Activated CD4-positive, alpha-beta T cell treated with anti-CD3 and anti-CD28 coated beads, Interleukin-2, amount 10 ng/mL, durations not matched to agents 7 days and 5 days (primary cell): ENCODE results near the gene FAM193A. TPM values are rescaled to one million over a fixed set of nuclear protein-coding genes. Genes with fewer than 3 reads are reported as not detected.
A peak's percentile ranks its signal among the peaks of the same experiment; 100 is the strongest.
"Not testable (repeated sequence)": the region's sequence is repeated elsewhere in the genome, so short reads cannot be mapped to it uniquely, and the experiment has no call there.

ENCODE experiments used
- CTCF ChIA-PET: fragments of 350-600 bp; sonication (Branson Sonifier 250); formaldehyde crosslinking; loops from one replicate; lab custom pipeline; 2021; ENCODE audit warnings: antibody characterized with exemption; lab: Charles Lee
- POLR2A ChIA-PET: fragments of 350-600 bp; sonication (Branson Sonifier 250); formaldehyde crosslinking; loops from one replicate; lab custom pipeline; 2021; ENCODE audit warnings: antibody characterized with exemption; lab: Charles Lee
- DNase-seq: peaks from one replicate; pipeline ENCODE4 v3.0.0-alpha.2; 2020
- H3K27ac Mint-ChIP-seq: one replicate; pipeline ENCODE4 v1.8.0; 2021; ENCODE audit warnings: mild to moderate bottlenecking, moderate library complexity, mixed read lengths
- H3K27me3 Mint-ChIP-seq: one replicate; pipeline ENCODE4 v1.8.0; 2021; ENCODE audit warnings: mixed read lengths
- H3K36me3 Mint-ChIP-seq: one replicate; pipeline ENCODE4 v1.8.0; 2021; ENCODE audit warnings: low read depth, mixed read lengths
- H3K4me1 Mint-ChIP-seq: one replicate; pipeline ENCODE4 v1.8.0; 2021; ENCODE audit warnings: mixed read lengths
- H3K4me3 Mint-ChIP-seq: one replicate; pipeline ENCODE4 v1.8.0; 2021; ENCODE audit warnings: mild to moderate bottlenecking, moderate library complexity, mixed read lengths
- H3K9me3 Mint-ChIP-seq: one replicate; pipeline ENCODE4 v1.8.0; 2021; ENCODE audit warnings: mixed read lengths
- total RNA-seq, 2 experiments: library from RNA; stranded (reverse); gene quantifications; one replicate each; pipeline ENCODE4 v1.2.3, GENCODE V29; 2021

Gene FAM193A
- total RNA-seq, 2 experiments from 2014 or later = 33.2 to 35.5 TPM

DNA sequence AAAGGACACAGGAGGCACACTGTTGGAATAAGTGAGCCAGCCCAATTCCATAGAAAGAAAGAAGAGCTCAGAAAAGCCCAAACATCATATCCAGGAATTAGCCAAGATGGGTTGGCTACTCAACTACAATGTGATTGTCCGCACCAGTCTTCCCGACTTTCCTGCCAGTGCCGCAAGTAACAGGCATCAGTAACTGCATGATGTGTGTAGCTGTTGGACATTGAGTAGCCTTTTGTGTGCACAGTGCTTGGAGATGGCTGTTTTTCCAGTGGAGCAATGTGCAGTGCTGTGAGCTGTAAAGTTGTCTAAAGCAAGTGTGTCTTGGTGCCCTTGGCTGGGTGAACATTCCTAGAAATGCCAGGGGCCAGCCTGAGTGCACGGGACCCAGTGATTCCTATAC, 29.2 kb upstream of the FAM193A start:
- CTCF ChIA-PET = interaction anchor here (1.4 to 1.6 kb wide), 2 partner anchors 12 to 17 kb away, joined by 3 to 6 read pairs; no protein-coding TSS in a partner anchor
- no peak overlapping the region for H3K27ac Mint-ChIP-seq
- H3K4me1 Mint-ChIP-seq = peaks cover 13% of the 10 kb centered on the region
- H3K4me3 Mint-ChIP-seq = no peak overlapping the region
- no peaks in the 10 kb centered on the region for H3K9me3 Mint-ChIP-seq
- DNase-seq = no peak
- H3K27me3 Mint-ChIP-seq = no peaks in the 10 kb centered on the region
- H3K36me3 Mint-ChIP-seq = peaks cover 34% of the 10 kb centered on the region
- POLR2A ChIA-PET = no interaction called here

DNA sequence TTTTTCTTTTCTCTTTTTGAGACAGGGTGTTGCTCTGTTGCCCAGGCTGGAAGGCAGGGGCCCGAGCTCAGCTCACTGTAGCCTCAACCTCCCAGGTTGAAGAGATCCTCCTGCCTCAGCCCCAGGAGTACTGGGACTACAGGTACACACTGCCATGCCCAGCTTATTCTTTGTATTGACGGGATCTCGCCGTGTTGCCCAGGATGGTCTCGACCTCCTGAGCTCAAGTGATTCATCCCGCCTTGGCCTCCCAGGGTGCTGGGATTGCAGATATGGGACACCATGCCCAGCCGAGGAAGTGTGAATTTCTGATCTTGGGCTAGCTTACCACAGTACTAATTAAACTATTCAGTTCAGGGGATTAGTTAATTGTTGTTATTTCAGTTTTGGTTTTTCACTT, 28.6 kb upstream of the FAM193A start:
- peaks cover 35% of the 10 kb centered on the region for H3K36me3 Mint-ChIP-seq
- POLR2A ChIA-PET = no interaction called here

DNA sequence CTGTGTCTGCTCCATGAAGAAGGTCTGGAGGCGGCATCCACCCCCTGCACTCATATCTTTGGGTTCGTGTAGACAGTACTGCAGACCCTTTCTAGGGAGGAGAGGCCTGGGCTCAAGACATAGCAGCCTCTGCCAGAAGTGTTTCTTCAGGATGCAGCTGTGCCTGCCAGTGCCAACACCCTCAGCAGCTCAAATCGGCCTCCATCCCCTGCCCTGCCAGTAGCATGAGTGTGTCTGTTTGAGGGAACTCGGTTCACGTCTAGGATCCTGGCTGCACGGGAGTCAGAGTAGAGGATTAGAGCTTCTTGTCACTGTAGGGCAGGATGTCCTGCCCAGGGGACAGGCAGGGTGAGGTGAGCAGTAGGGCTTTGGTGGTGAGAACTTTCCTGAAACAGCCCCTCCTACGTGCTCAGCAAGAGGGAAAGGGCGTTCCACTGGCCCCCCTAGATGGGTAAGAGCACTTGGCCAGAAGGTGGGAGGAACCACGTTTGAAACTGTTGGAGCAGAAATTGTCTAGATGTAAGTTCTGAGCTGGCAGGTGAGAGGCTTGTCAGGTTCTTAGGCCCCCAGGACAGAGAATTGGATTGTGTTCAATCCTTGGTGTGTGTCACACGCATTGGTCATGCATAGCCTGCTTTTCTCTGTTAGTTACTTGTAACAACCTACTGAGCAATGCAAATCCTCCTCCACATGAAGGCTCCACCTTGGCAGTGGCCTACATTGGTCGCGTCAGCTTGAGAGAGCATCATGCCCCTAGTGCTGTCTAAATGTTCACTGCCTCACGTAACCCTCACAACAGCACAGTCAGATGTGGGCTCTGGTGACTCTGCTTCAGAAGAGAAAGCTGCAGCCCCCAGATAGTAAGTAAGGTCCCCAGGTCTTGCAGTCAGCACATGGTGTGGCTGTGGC, 25.8 kb upstream of the FAM193A start:
- no peak overlapping the region for H3K4me3 Mint-ChIP-seq
- CTCF ChIA-PET = interaction anchor here (1.3 kb wide), 1 partner anchor 18 kb away, joined by 5 read pairs; no protein-coding TSS in a partner anchor
- POLR2A ChIA-PET = no interaction called here
- peaks cover 42% of the 10 kb centered on the region for H3K36me3 Mint-ChIP-seq
- no peak for DNase-seq
- H3K27ac Mint-ChIP-seq = peak overlapping the region; percentile 19
- no peaks in the 10 kb centered on the region for H3K27me3 Mint-ChIP-seq
- H3K4me1 Mint-ChIP-seq = peaks cover 13% of the 10 kb centered on the region
- no peaks in the 10 kb centered on the region for H3K9me3 Mint-ChIP-seq

More for the DNA sequence above, 28.6 kb upstream of the FAM193A start:
- Mint-ChIP-seq H3K9me3 (no peaks in the 10 kb centered on the region), H3K4me3 (no peak overlapping the region), H3K27me3 (no peaks in the 10 kb centered on the region), H3K4me1 (peaks cover 13% of the 10 kb centered on the region), H3K27ac (no peak overlapping the region)
- CTCF ChIA-PET = interaction anchor here (0.8 to 1.6 kb wide), 3 partner anchors 12 to 17 kb away, joined by 3 to 6 read pairs (median 4); no protein-coding TSS in a partner anchor
- DNase-seq = no peak

DNA sequence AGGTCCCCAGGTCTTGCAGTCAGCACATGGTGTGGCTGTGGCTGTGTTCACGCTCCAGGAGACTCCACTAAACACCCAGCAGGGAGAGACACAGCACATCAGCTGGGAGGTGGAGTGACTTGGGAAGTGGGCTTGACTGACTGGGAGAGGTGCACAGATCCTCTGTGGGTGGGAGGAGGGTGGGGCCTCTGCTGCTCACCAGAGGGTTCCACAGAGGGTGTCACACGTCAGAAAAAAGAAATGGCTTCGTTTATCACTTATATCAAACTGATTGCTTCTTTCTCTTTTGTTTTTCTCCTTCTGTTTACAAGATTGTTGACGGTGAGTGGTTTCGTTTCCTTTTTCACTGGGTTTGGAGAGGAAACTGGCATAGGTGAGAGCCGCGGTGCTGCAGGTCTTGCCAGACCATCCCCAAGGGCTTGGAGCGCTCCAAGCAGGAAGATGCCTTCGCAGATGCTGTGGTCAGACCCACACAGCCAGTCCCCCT, 24.8 kb upstream of the FAM193A start:
- Mint-ChIP-seq H3K36me3 (peaks cover 44% of the 10 kb centered on the region), H3K27me3 (no peaks in the 10 kb centered on the region), H3K4me3 (no peak overlapping the region), H3K4me1 (peaks cover 13% of the 10 kb centered on the region), H3K27ac (peak overlapping the region; percentile 78), H3K9me3 (no peaks in the 10 kb centered on the region)
- DNase-seq = no peak
- CTCF ChIA-PET = interaction anchor here (0.6 to 1.0 kb wide), 4 partner anchors 16 to 46 kb away, joined by 3 to 4 read pairs (median 4); no protein-coding TSS in a partner anchor
- POLR2A ChIA-PET = no interaction called here

DNA sequence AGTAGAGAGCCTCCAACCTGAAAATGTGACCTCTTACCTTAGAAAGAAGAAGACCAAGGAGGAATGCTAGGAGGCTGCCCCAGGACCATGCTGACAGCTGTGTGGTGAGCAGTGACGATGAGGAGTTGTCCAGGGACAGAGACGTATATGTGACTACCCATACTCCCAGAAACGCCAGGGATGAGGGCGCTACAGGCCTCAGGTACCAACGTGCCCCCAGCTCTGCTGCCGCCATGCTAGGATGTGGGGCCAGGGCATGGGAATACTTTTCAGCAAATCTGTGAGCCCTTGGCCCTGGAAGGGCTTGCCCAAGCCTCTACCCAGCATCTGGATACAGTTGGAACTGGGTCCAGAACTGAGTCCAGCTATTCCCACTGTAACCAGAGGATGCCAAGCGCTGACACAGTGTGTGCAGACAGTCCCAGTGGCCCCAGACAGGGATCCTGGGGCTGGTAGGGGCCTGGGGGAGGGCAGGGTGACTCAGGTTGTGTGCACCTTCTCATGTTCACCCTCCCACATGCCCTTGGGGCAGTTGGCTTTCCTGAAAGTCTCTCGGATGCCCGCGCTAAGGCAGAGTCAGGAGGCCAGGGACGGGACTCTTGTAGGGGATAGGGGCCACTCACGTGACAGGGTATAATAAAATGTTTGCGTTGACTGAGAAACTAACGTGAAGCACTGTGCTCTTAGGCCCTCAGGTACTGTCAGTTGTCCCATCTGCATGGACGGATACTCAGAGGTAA, 23.9 kb upstream of the FAM193A start:
- POLR2A ChIA-PET = no interaction called here
- H3K27ac Mint-ChIP-seq = peak overlapping the region; percentile 78

DNA sequence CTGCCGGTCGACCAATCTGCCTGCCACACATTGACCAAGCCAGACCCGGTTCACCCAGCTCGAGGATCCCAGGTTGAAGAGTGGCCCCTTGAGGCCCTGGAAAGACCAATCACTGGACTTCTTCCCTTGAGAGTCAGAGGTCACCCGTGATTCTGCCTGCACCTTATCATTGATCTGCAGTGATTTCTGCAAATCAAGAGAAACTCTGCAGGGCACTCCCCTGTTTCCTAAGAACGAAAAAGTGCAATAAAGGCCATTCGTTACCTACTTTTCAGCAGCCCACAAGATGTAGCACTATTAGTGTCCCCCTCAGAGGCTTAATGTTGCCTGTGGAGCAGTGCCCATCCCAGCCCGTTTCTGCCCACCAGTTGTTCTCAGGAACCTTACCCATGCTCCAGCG, 22.3 kb upstream of the FAM193A start:
- DNase-seq, H3K4me3 Mint-ChIP-seq, H3K9me3 Mint-ChIP-seq, H3K27me3 Mint-ChIP-seq, POLR2A ChIA-PET, CTCF ChIA-PET: not testable (repeated sequence)
- H3K4me1 Mint-ChIP-seq = peaks cover 13% of the 10 kb centered on the region
- H3K27ac Mint-ChIP-seq = peak overlapping the region; percentile 5
- H3K36me3 Mint-ChIP-seq = peaks cover 33% of the 10 kb centered on the region

More for the DNA sequence above, 23.9 kb upstream of the FAM193A start:
- DNase-seq = no peak
- Mint-ChIP-seq H3K4me1 (peaks cover 13% of the 10 kb centered on the region), H3K9me3 (no peaks in the 10 kb centered on the region), H3K4me3 (no peak overlapping the region), H3K27me3 (no peaks in the 10 kb centered on the region), H3K36me3 (peaks cover 38% of the 10 kb centered on the region)
- CTCF ChIA-PET = interaction anchor here (0.5 to 1.0 kb wide), 6 partner anchors 17 to 163 kb away, joined by 3 to 5 read pairs (median 4); no protein-coding TSS in a partner anchor

DNA sequence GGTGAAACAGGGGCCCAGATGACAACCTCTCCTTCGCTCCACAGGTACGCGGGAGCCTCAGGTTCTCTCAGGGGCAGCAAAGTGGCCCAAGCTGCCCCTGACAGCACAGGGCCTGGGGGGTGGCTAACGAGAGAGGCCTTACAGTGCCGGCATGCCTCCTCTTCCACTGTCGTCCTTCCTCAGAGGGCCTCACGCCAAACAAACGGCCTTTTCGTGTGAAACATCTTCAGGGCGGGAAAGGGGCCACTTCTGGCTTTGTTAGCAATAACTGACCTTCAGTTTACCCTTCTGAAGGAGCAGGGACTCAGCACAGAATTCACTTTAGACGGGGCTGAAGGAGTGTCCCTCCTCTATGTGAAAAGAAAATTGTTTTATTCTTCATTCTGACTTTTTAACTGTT, 21.5 kb upstream of the FAM193A start:
- H3K9me3 Mint-ChIP-seq, H3K4me1 Mint-ChIP-seq, H3K27ac Mint-ChIP-seq, DNase-seq, H3K4me3 Mint-ChIP-seq, POLR2A ChIA-PET, H3K27me3 Mint-ChIP-seq, CTCF ChIA-PET: not testable (repeated sequence)
- peaks cover 34% of the 10 kb centered on the region for H3K36me3 Mint-ChIP-seq

DNA sequence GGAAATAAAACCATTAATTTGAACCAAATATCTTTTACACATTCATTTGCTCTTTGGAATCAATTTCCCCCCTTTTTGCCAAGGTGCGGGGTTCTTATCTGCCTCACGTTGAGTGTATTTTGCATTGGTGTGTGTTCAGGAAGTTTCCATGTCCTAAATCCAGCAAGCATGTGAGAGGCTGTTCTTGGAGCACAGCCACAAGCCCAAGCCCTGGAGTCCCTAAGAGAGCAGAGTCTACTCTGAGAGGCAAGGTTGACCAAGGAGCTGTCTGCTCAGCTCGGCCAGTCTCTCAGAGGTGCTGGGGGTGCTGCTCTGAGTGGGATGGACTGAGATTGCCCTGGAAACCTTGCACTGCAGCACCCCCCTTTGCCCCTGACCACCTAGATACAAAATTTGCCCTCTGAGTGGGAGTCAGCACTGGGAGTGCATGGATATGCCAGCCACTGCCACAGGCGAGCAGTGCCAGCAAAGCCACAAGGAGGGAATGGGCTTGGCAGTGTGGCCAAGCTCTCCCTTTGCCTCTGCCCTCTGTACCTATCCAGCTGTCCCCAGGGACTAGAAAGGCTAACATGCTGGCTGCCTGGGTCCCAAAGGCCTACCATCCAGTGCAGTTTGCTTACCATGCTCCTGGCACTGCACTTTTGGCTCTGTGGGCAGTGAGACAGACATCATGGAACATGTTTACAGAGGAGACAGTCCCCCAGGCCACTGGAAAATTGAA, 20.5 kb upstream of the FAM193A start:
- DNase-seq = no peak
- Mint-ChIP-seq H3K4me1 (peaks cover 3% of the 10 kb centered on the region), H3K4me3 (no peak overlapping the region), H3K27ac (no peak overlapping the region), H3K9me3 (no peaks in the 10 kb centered on the region), H3K36me3 (peaks cover 37% of the 10 kb centered on the region), H3K27me3 (no peaks in the 10 kb centered on the region)
- CTCF ChIA-PET = no interaction called here
- POLR2A ChIA-PET = no interaction called here

DNA sequence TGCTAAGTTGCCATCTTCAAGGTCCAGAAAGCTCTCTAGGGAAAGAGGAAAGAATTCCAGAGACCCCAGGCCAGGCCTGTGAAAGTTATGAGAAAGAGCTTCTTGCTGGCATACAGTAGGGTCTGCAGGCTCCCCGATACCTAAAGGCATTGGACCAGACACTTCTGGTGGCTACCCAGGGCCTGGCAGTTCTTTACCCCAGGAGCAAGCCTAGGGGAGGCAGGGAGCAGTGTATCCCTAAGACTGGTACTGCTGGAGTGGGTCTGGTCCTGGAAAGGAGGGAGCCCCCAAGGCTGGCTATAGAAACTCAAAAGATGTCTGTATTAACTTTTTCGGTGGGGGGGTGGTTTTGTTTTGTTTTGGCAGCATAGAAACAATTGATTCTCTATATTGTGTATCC, 19.8 kb upstream of the FAM193A start:
- no peak overlapping the region for H3K4me3 Mint-ChIP-seq
- CTCF ChIA-PET = no interaction called here
- no peak overlapping the region for H3K27ac Mint-ChIP-seq
- H3K36me3 Mint-ChIP-seq = peaks cover 39% of the 10 kb centered on the region
- POLR2A ChIA-PET = interaction anchor here (0.7 kb wide), 1 partner anchor 32 kb away, joined by 5 read pairs; no protein-coding TSS in a partner anchor
- H3K27me3 Mint-ChIP-seq = no peaks in the 10 kb centered on the region
- peaks cover 2% of the 10 kb centered on the region for H3K4me1 Mint-ChIP-seq
- DNase-seq = no peak
- H3K9me3 Mint-ChIP-seq = no peaks in the 10 kb centered on the region

DNA sequence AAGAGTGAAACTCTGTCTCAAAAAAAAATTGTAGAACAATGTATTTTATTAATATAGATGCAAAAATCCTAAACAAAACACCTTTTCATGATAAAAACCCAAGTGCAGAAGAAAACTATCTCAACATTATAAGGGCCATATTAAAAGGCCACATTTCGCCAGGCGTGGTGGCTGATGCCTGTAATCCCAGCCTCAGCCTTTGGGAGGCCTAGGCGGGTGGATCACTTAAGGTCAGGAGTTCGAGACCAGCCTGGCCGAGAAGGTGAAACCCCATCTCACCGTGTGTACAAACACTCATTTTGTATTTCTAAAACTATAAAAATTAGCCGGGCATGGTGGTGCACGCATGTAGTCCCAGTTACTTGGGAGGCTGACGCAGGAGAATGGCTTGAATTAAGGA, 9.9 kb upstream of the FAM193A start:
- Mint-ChIP-seq H3K4me3 (no peak overlapping the region), H3K9me3 (no peaks in the 10 kb centered on the region), H3K27ac (no peak overlapping the region), H3K27me3 (peaks cover 4% of the 10 kb centered on the region), H3K36me3 (no peaks in the 10 kb centered on the region), H3K4me1 (no peaks in the 10 kb centered on the region)
- ChIA-PET POLR2A (interaction anchor here (0.7 kb wide), 1 partner anchor 187 kb away, joined by 5 read pairs; no protein-coding TSS in a partner anchor), CTCF (no interaction called here)
- no peak for DNase-seq

DNA sequence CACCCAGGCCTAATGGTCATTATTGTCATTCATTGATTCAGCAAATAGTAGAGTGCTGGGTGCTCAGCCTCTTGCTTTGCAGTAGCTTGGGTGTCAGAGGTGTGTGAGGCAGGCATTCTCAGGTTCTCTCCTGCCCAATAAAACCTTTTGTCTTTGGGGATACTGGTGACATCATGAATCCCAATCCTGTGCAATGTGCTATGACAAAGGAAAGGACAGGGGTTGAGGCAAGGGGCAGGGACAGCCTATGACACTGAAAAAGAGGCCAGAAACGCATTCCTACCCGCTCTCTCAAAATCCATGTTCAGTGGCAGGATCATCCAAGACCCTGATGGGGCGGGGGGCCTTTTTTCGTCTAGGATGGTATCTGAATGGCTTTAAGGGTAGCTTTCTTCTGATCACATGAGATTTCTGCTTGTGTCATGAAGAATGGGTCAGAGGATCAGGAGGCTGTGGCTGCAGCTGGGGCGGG, 1.5 kb upstream of the FAM193A start:
- POLR2A ChIA-PET = no interaction called here
- peaks cover 22% of the 10 kb centered on the region for H3K4me1 Mint-ChIP-seq

More for the DNA sequence above, 1.5 kb upstream of the FAM193A start:
- no peaks in the 10 kb centered on the region for H3K9me3 Mint-ChIP-seq
- H3K27ac Mint-ChIP-seq = peak overlapping the region; percentile 85
- peaks cover 1% of the 10 kb centered on the region for H3K27me3 Mint-ChIP-seq
- peak overlapping the region; percentile 83 for H3K4me3 Mint-ChIP-seq
- no peak for DNase-seq
- CTCF ChIA-PET = interaction anchor here (0.8 to 1.3 kb wide), 3 partner anchors 11 to 428 kb away, joined by 3 to 5 read pairs (median 3); partner anchors contain the start of genes GRK4 and NOP14
- peaks cover 8% of the 10 kb centered on the region for H3K36me3 Mint-ChIP-seq
